ENCODE data around the gene SPINT4. TPM values are rescaled to one million over a fixed set of nuclear protein-coding genes. Genes with fewer than 3 reads are reported as not detected.
"Not testable (repeated sequence)": the region's sequence is repeated elsewhere in the genome, so short reads cannot be mapped to it uniquely, and the experiment has no call there.

The SPINT4 gene
- polyA plus RNA-seq (2013, experiment 1 of 2) = not detected
- polyA plus RNA-seq (2013, experiment 2 of 2) = not detected

- Histone ChIP-seq H3K4me3 (ENCODE audit: low read length) (no peak within 1 kb of the TSS), H3K9ac (ENCODE audit: low read depth, low read length) (no peak within 1 kb of the TSS), H3K4me1 (ENCODE audit: insufficient read depth, low read length) (no peaks in the 10 kb centered on the region), H3K36me3 (ENCODE audit: insufficient read depth, low read length) (no peaks in the 10 kb centered on the region), H3K27ac (ENCODE audit: low read depth, low read length) (no peak within 1 kb of the TSS), H3K27me3 (ENCODE audit: insufficient read depth, low read length) (no peaks in the 10 kb centered on the region), H3K9me3 (ENCODE audit: insufficient read depth, low read depth, low read length) (peaks cover 2% of the 10 kb centered on the region; the same call in 1 of the 2 replicates)
- 92% methylated on average over 1 of the region's 1 CpG for WGBS
These were observed at the start of gene SPINT4 for GRCh38 chr20:45722047-45722446. TSS of gene SPINT4 (plus strand) at chr20:45722347. CDS start at chr20:45722368, 21 bp downstream.

DNA sequence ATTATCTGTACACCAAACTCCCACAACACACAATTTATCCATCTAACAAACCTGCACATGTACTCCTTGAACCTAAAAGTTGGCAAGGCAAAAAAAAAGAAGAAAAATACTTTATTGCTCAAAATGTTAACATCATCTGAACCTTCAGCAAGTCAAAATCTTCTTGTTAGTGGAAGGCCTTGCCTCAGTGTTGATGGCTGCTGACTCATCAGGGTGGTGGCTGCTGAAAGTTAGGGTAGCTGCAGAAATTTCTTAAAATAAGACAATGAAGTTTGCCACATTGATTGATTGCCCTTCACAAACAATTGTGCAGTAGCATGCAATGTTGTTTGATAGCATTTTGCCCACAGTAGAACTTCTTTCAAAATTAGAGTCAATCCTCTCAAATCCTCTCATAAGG lies 49.4 kb upstream of the SPINT4 start:
- Histone ChIP-seq H3K36me3 (ENCODE audit: insufficient read depth, low read length) (no peaks in the 10 kb centered on the region), H3K4me3 (ENCODE audit: low read length) (no peak overlapping the region), H3K9ac (ENCODE audit: low read depth, low read length) (no peak overlapping the region), H3K4me1 (ENCODE audit: insufficient read depth, low read length) (no peaks in the 10 kb centered on the region), H3K27me3 (ENCODE audit: insufficient read depth, low read length) (no peaks in the 10 kb centered on the region), H3K27ac (ENCODE audit: low read depth, low read length) (no peak overlapping the region), H3K9me3 (ENCODE audit: insufficient read depth, low read depth, low read length) (peaks cover 8% of the 10 kb centered on the region; the same call in 1 of the 2 replicates)

DNA sequence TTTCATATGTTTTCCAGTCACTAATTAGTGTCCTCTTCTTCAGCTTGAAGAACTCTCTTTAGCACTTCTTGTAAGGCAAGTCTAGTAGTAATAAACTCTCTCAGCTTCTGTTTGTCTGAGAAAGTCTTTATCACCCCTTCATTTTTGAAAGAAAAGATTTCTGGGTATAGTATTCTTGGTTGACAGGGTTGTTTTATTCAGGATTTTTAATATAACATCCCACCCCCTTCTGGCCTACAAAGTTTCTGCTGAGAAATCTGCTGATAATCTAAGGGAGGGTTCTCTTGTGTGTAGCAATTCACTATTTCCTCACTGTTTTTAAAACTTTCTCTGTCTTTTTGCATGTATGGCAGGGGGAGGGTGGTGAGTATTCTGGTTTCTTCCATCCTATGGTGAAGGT lies 42.5 kb upstream of the SPINT4 start:
- Histone ChIP-seq H3K4me3 (ENCODE audit: low read length) (no peak overlapping the region), H3K27ac (ENCODE audit: low read depth, low read length) (no peak overlapping the region), H3K4me1 (ENCODE audit: insufficient read depth, low read length) (no peaks in the 10 kb centered on the region), H3K36me3 (ENCODE audit: insufficient read depth, low read length) (no peaks in the 10 kb centered on the region), H3K9ac (ENCODE audit: low read depth, low read length) (no peak overlapping the region), H3K27me3 (ENCODE audit: insufficient read depth, low read length) (no peaks in the 10 kb centered on the region), H3K9me3 (ENCODE audit: insufficient read depth, low read depth, low read length) (peaks cover 17% of the 10 kb centered on the region)

DNA sequence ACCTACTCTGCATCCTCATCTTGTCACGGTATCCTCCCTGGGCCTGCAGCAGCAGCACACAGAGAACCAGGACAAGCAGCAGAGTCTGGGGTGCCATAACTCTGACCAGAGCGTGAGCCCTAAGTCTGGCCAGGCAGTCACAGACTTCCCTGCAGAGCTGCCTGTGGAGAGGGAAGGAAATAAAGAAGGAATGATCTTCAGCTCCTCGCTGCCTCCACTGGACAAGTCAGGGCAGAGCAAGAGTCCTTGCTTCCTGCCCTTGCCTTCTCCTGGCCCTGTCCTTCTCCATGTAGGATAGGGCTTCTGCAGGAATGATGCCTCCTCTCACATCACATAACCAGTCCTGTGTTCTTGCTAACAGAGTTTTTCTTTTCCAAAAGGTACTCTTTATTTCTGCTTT lies 36.3 kb upstream of the SPINT4 start:
- Histone ChIP-seq H3K9me3 (ENCODE audit: insufficient read depth, low read depth, low read length) (no peaks in the 10 kb centered on the region), H3K27ac (ENCODE audit: low read depth, low read length) (no peak overlapping the region), H3K4me1 (ENCODE audit: insufficient read depth, low read length) (no peaks in the 10 kb centered on the region), H3K9ac (ENCODE audit: low read depth, low read length) (no peak overlapping the region), H3K27me3 (ENCODE audit: insufficient read depth, low read length) (no peaks in the 10 kb centered on the region), H3K4me3 (ENCODE audit: low read length) (no peak overlapping the region), H3K36me3 (ENCODE audit: insufficient read depth, low read length) (no peaks in the 10 kb centered on the region)
- 80% methylated on average over 3 of the region's 3 CpGs for WGBS

DNA sequence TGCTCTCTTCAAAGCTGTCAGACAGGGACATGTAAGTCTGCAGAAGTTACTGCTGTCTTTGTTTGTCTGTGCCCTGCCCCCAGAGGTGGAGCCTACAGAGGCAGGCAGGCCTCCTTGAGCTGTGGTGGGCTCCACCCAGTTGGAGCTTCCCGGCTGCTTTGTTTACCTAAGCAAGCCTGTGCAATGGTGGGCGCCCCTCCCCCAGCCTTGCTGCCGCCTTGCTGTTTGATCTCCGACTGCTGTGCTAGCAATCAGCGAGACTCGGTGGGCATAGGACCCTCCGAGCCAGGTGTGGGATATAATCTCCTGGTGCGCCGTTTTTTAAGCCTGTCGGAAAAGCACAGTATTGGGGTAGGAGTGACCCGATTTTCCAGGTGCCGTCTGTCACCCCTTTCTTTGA lies 28.8 kb upstream of the SPINT4 start:
- H3K4me1 ChIP-seq (ENCODE audit: insufficient read depth, low read length); H3K27me3 ChIP-seq (ENCODE audit: insufficient read depth, low read length); H3K27ac ChIP-seq (ENCODE audit: low read depth, low read length); H3K4me3 ChIP-seq (ENCODE audit: low read length); H3K36me3 ChIP-seq (ENCODE audit: insufficient read depth, low read length); H3K9ac ChIP-seq (ENCODE audit: low read depth, low read length): not testable (repeated sequence)
- H3K9me3 ChIP-seq (ENCODE audit: insufficient read depth, low read depth, low read length) = peaks cover 12% of the 10 kb centered on the region
- 90% methylated on average over 12 of the region's 12 CpGs for WGBS

- H3K4me3 ChIP-seq (ENCODE audit: low read length) = no peak overlapping the region
- peaks cover 12% of the 10 kb centered on the region for H3K9me3 ChIP-seq (ENCODE audit: insufficient read depth, low read depth, low read length)
- no peaks in the 10 kb centered on the region for H3K4me1 ChIP-seq (ENCODE audit: insufficient read depth, low read length)
- H3K27ac ChIP-seq (ENCODE audit: low read depth, low read length) = no peak overlapping the region
- H3K36me3 ChIP-seq (ENCODE audit: insufficient read depth, low read length) = no peaks in the 10 kb centered on the region
- WGBS = 93% methylated on average over 2 of the region's 2 CpGs
- H3K27me3 ChIP-seq (ENCODE audit: insufficient read depth, low read length) = no peaks in the 10 kb centered on the region
- H3K9ac ChIP-seq (ENCODE audit: low read depth, low read length) = no peak overlapping the region
These were observed 26.7 kb upstream of the SPINT4 start for GRCh38 chr20:45695496-45695895.

DNA sequence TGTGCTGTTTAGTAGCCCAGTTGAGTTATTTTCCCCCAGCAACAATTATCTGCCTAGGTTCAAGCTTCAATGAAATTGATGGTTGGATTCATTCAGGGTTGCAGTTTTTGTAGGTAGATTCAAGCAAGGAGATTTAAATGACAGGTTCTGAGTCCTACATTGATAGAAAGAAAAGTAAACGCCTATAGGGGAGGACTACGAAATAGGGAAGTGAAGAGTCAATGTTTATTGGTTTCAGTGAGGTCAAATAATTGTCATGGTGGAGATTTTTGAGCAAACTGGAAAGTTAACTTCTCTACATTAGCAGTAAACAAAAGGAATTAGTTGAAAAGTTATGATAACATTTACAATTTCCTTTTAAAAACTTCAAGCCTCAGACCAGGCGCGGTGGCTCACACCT lies 21.0 kb upstream of the SPINT4 start:
- no peaks in the 10 kb centered on the region for H3K27me3 ChIP-seq (ENCODE audit: insufficient read depth, low read length)
- no peaks in the 10 kb centered on the region for H3K4me1 ChIP-seq (ENCODE audit: insufficient read depth, low read length)
- no peak overlapping the region for H3K4me3 ChIP-seq (ENCODE audit: low read length)
- no peak overlapping the region for H3K9ac ChIP-seq (ENCODE audit: low read depth, low read length)
- H3K27ac ChIP-seq (ENCODE audit: low read depth, low read length) = no peak overlapping the region
- no peaks in the 10 kb centered on the region for H3K36me3 ChIP-seq (ENCODE audit: insufficient read depth, low read length)
- no peaks in the 10 kb centered on the region for H3K9me3 ChIP-seq (ENCODE audit: insufficient read depth, low read depth, low read length)
- WGBS = 76% methylated on average over 4 of the region's 4 CpGs

DNA sequence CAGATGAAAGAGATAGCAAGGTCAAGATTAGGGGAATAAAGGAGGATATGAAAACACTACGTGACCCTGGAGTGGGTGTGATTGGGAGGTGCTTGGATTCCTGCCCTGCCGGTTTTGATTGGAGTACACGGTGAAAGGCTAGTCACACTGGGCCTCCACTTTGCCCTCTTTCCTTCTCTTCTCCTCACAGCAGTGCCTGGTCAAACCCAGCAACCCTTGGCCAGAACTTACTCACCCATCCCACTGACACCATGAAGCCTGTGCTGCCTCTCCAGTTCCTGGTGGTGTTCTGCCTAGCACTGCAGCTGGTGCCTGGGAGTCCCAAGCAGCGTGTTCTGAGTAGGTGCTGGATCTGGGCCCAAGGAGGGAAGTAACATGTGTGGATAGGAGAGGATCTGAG lies 20.3 kb upstream of the SPINT4 start, which contains the start of gene WFDC13:
TSS of gene WFDC13 (plus strand) at position 166 of the 400 bp plus-strand sequence. CDS start at position 252, 86 bp downstream.
- Histone ChIP-seq H3K27me3 (ENCODE audit: insufficient read depth, low read length) (no peaks in the 10 kb centered on the region), H3K36me3 (ENCODE audit: insufficient read depth, low read length) (no peaks in the 10 kb centered on the region), H3K9me3 (ENCODE audit: insufficient read depth, low read depth, low read length) (no peaks in the 10 kb centered on the region), H3K4me1 (ENCODE audit: insufficient read depth, low read length) (no peaks in the 10 kb centered on the region), H3K9ac (ENCODE audit: low read depth, low read length) (no peak within 1 kb of the TSS), H3K4me3 (ENCODE audit: low read length) (no peak within 1 kb of the TSS), H3K27ac (ENCODE audit: low read depth, low read length) (no peak within 1 kb of the TSS)
- 93% methylated on average over 4 of the region's 4 CpGs for WGBS

DNA sequence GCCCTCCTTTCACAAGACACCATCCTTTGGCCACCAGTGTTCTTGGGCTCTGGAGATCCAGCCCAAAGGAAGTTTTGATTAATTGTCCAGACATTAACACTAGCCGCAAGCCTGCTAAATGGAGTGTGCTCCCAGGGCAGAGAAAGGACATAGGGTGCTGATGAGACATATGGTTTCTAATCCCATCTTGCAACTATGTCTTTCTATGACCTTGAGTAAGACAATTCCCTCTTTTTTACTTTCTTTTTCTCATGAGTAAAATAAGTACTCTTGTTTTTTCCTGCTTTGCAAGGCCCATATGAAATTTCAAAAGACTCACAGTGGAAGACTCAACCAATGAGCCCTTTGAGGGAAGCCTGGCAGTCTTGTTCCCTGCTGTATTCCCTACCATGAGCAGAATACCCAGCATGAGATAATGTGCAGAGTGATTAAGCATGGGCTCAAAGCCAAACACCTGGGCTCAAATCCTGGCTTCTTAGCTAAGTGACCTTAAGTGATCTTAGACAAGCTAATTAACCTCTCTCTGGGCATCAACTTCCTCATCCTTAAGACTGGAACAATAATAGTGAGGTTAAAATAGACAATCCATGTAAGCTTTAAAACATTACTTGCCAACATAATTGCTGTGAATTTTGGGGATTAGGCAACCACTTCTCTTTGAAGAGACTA lies 17.0 kb upstream of the SPINT4 start, which contains the start of gene WFDC10B:
TSS of gene WFDC10B (minus strand) at position 51 of the 669 bp plus-strand sequence. CDS start 19,027 bp downstream, outside the sequence.
- Histone ChIP-seq H3K4me3 (ENCODE audit: low read length) (no peak within 1 kb of the TSS), H3K4me1 (ENCODE audit: insufficient read depth, low read length) (no peaks in the 10 kb centered on the region), H3K27ac (ENCODE audit: low read depth, low read length) (no peak within 1 kb of the TSS), H3K36me3 (ENCODE audit: insufficient read depth, low read length) (no peaks in the 10 kb centered on the region), H3K9me3 (ENCODE audit: insufficient read depth, low read depth, low read length) (no peaks in the 10 kb centered on the region), H3K27me3 (ENCODE audit: insufficient read depth, low read length) (no peaks in the 10 kb centered on the region), H3K9ac (ENCODE audit: low read depth, low read length) (no peak within 1 kb of the TSS)
- 100% methylated on average over 1 of the region's 1 CpG for WGBS

DNA sequence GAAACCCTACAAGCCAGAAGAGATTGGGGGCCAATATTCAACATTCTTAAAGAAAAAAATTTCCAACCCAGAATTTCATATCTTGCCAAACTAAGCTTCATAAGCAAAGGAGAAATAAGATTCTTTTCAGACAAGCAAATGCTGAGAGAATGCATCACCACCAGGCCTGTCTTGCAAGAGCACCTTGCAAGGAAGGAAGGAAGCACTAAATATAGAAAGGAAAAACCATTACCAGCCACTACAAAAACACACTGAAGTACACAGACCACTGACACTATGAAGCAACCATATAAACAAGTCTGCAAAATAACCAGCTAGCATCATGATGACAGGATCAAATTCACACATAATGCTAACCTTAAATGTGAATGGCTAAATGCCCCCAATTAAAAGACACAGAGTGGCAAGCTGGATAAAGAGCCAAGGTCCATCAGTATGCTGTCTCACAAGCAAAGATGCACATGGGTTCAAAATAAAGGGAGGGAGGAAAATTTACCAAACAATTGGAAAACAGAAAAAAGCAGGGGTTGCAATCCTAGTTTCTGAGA lies 5.9 kb upstream of the SPINT4 start:
- not testable (repeated sequence) for H3K4me1 ChIP-seq (ENCODE audit: insufficient read depth, low read length); H3K27me3 ChIP-seq (ENCODE audit: insufficient read depth, low read length); H3K27ac ChIP-seq (ENCODE audit: low read depth, low read length); H3K4me3 ChIP-seq (ENCODE audit: low read length); H3K9ac ChIP-seq (ENCODE audit: low read depth, low read length); H3K36me3 ChIP-seq (ENCODE audit: insufficient read depth, low read length); H3K9me3 ChIP-seq (ENCODE audit: insufficient read depth, low read depth, low read length)

GRCh38 chr20:45725134-45725533 lies 3.0 kb downstream of the SPINT4 start:
- no peak overlapping the region for H3K27ac ChIP-seq (ENCODE audit: low read depth, low read length)
- H3K4me3 ChIP-seq (ENCODE audit: low read length) = no peak overlapping the region
- H3K36me3 ChIP-seq (ENCODE audit: insufficient read depth, low read length) = no peaks in the 10 kb centered on the region
- no peak overlapping the region for H3K9ac ChIP-seq (ENCODE audit: low read depth, low read length)
- no peaks in the 10 kb centered on the region for H3K27me3 ChIP-seq (ENCODE audit: insufficient read depth, low read length)
- no peaks in the 10 kb centered on the region for H3K9me3 ChIP-seq (ENCODE audit: insufficient read depth, low read depth, low read length)
- H3K4me1 ChIP-seq (ENCODE audit: insufficient read depth, low read length) = no peaks in the 10 kb centered on the region
